Measurements from ENCODE around the gene RPS19. TPM values are rescaled to one million over a fixed set of nuclear protein-coding genes. Genes with fewer than 3 reads are reported as not detected.

RPS19 gene
- total RNA-seq, 1 donor from 2014 or later, result 2,232 TPM

GRCh38 chr19:41883821-41884733, 24.0 kb downstream of the RPS19 start:
- no peak for TF ChIP-seq CTCF (IDR thresholded peaks at IDR 0.05; ENCODE audit: unreplicated experiment)
- DNase-seq (ENCODE audit: low spot score, unreplicated experiment), result peak; percentile 85
- Mint-ChIP-seq H3K4me1 (ENCODE audit: low read depth) (peaks cover 30% of the 10 kb centered on the region), H3K4me3 (ENCODE audit: low read depth) (peak overlapping the region; percentile 83), H3K36me3 (ENCODE audit: insufficient read depth) (no peaks in the 10 kb centered on the region), H3K27me3 (peaks cover 27% of the 10 kb centered on the region), H3K27ac (peak overlapping the region; percentile 95), H3K9me3 (ENCODE audit: low read depth) (no peaks in the 10 kb centered on the region)

GRCh38 chr19:41886761-41887710, 27.0 kb downstream of the RPS19 start:
- peak overlapping the region; percentile 58 for H3K4me3 Mint-ChIP-seq (ENCODE audit: low read depth)
- no peak for DNase-seq (ENCODE audit: low spot score, unreplicated experiment)
- H3K9me3 Mint-ChIP-seq (ENCODE audit: low read depth), result no peaks in the 10 kb centered on the region
- H3K27me3 Mint-ChIP-seq, result peaks cover 13% of the 10 kb centered on the region
- peaks cover 3% of the 10 kb centered on the region for H3K36me3 Mint-ChIP-seq (ENCODE audit: insufficient read depth)
- TF ChIP-seq CTCF (IDR thresholded peaks at IDR 0.05; ENCODE audit: unreplicated experiment), result no peak
- peak overlapping the region; percentile 88 for H3K27ac Mint-ChIP-seq
- H3K4me1 Mint-ChIP-seq (ENCODE audit: low read depth), result peaks cover 30% of the 10 kb centered on the region

- H3K4me3 Mint-ChIP-seq (ENCODE audit: low read depth), result peak overlapping the region; percentile 69
- H3K27me3 Mint-ChIP-seq, result peaks cover 6% of the 10 kb centered on the region
Measured at GRCh38 chr19:41887711-41888382, 27.8 kb downstream of the RPS19 start.

GRCh38 chr19:41888926-41889325, 28.9 kb downstream of the RPS19 start:
- Mint-ChIP-seq H3K36me3 (ENCODE audit: insufficient read depth) (peaks cover 5% of the 10 kb centered on the region), H3K9me3 (ENCODE audit: low read depth) (no peaks in the 10 kb centered on the region), H3K4me3 (ENCODE audit: low read depth) (no peak overlapping the region), H3K27me3 (peaks cover under 1% of the 10 kb centered on the region), H3K4me1 (ENCODE audit: low read depth) (peaks cover 27% of the 10 kb centered on the region), H3K27ac (no peak overlapping the region)
- no peak for DNase-seq (ENCODE audit: low spot score, unreplicated experiment)
- no peak for TF ChIP-seq CTCF (IDR thresholded peaks at IDR 0.05; ENCODE audit: unreplicated experiment)

More at GRCh38 chr19:41887711-41888382, 27.8 kb downstream of the RPS19 start:
- H3K9me3 Mint-ChIP-seq (ENCODE audit: low read depth), result no peaks in the 10 kb centered on the region
- peak; percentile 57 for TF ChIP-seq CTCF (IDR thresholded peaks at IDR 0.05; ENCODE audit: unreplicated experiment)
- H3K4me1 Mint-ChIP-seq (ENCODE audit: low read depth), result peaks cover 27% of the 10 kb centered on the region
- H3K36me3 Mint-ChIP-seq (ENCODE audit: insufficient read depth), result peaks cover 3% of the 10 kb centered on the region
- H3K27ac Mint-ChIP-seq, result peak overlapping the region; percentile 91
- DNase-seq (ENCODE audit: low spot score, unreplicated experiment), result peak; percentile 78
